Epithelial cell of prostate (primary cell): ENCODE results near the gene ACTR3.
"Not testable (repeated sequence)": the region's sequence is repeated elsewhere in the genome, so short reads cannot be mapped to it uniquely, and the experiment has no call there.

ENCODE experiments used
- DNase-seq: peaks from one replicate; pipeline ENCODE4 v3.0.0-alpha.2; 2011; ENCODE audit warnings: low read depth, low spot score
- H3K27ac ChIP-seq: fragments of 450-650 bp; 2 replicates; pipeline ENCODE4 v1.5.1; 2017; ENCODE audit warnings: mild to moderate bottlenecking

ACTR3 gene

GRCh38 chr2:113896791-113897190 is 6.9 kb downstream of the ACTR3 start:
- no peak for DNase-seq
- H3K27ac ChIP-seq: no peak overlapping the region

GRCh38 chr2:113898081-113898480 is 8.2 kb downstream of the ACTR3 start:
- DNase-seq: no peak
- no peak overlapping the region for H3K27ac ChIP-seq

GRCh38 chr2:113899166-113899565 is 9.3 kb downstream of the ACTR3 start:
- H3K27ac ChIP-seq: no peak overlapping the region
- DNase-seq: no peak

GRCh38 chr2:113901943-113902342 is 12.1 kb downstream of the ACTR3 start:
- no peak overlapping the region for H3K27ac ChIP-seq
- no peak for DNase-seq

GRCh38 chr2:113905886-113906285 is 16.0 kb downstream of the ACTR3 start:
- H3K27ac ChIP-seq: no peak overlapping the region
- no peak for DNase-seq

- DNase-seq: no peak
- no peak overlapping the region for H3K27ac ChIP-seq
Observed at GRCh38 chr2:113906647-113907046, 16.8 kb downstream of the ACTR3 start.

- no peak overlapping the region for H3K27ac ChIP-seq
- no peak for DNase-seq
Observed at GRCh38 chr2:113907297-113907696, 17.4 kb downstream of the ACTR3 start.

GRCh38 chr2:113910110-113910717 is 20.3 kb downstream of the ACTR3 start:
- no peak overlapping the region for H3K27ac ChIP-seq
- no peak for DNase-seq

GRCh38 chr2:113910967-113911678 is 21.2 kb downstream of the ACTR3 start:
- DNase-seq: no peak
- H3K27ac ChIP-seq: no peak overlapping the region

- DNase-seq: no peak
- no peak overlapping the region for H3K27ac ChIP-seq
Observed at GRCh38 chr2:113915082-113915819, 25.4 kb downstream of the ACTR3 start.

GRCh38 chr2:113918229-113918628 is 28.3 kb downstream of the ACTR3 start:
- H3K27ac ChIP-seq: no peak overlapping the region
- DNase-seq: no peak

- DNase-seq: no peak
- no peak overlapping the region for H3K27ac ChIP-seq
Observed at GRCh38 chr2:113920996-113921395, 31.1 kb downstream of the ACTR3 start.

- no peak overlapping the region for H3K27ac ChIP-seq
Observed at GRCh38 chr2:113922335-113922734, 32.4 kb downstream of the ACTR3 start.

GRCh38 chr2:113922784-113923183 is 32.9 kb downstream of the ACTR3 start:
- DNase-seq: no peak
- no peak overlapping the region for H3K27ac ChIP-seq

More at GRCh38 chr2:113922335-113922734, 32.4 kb downstream of the ACTR3 start:
- DNase-seq: no peak

- H3K27ac ChIP-seq: no peak overlapping the region
- no peak for DNase-seq
Observed at GRCh38 chr2:113925884-113926283, 36.0 kb downstream of the ACTR3 start.

- DNase-seq: no peak
Observed at GRCh38 chr2:113926314-113926713, 36.4 kb downstream of the ACTR3 start.

GRCh38 chr2:113930448-113930847 is 40.6 kb downstream of the ACTR3 start:
- no peak for DNase-seq
- H3K27ac ChIP-seq: no peak overlapping the region

More at GRCh38 chr2:113926314-113926713, 36.4 kb downstream of the ACTR3 start:
- H3K27ac ChIP-seq: no peak overlapping the region

- DNase-seq: no peak
- H3K27ac ChIP-seq: no peak overlapping the region
Observed at GRCh38 chr2:113937501-113937900, 47.6 kb downstream of the ACTR3 start.

GRCh38 chr2:113940891-113941290 is 51.0 kb downstream of the ACTR3 start:
- no peak for DNase-seq

GRCh38 chr2:113945784-113946183 is 55.9 kb downstream of the ACTR3 start:
- not testable (repeated sequence) for DNase-seq, H3K27ac ChIP-seq

More at GRCh38 chr2:113940891-113941290, 51.0 kb downstream of the ACTR3 start:
- no peak overlapping the region for H3K27ac ChIP-seq

- DNase-seq, H3K27ac ChIP-seq: not testable (repeated sequence)
Observed at GRCh38 chr2:113950906-113951305, 61.0 kb downstream of the ACTR3 start.
